GM19239 (cell line): ENCODE measurements around the gene PYHIN1.

Source experiments
- DNase-seq: peaks from one replicate; pipeline ENCODE4 v3.0.0; 2011; ENCODE audit warnings: low spot score; ENCODE audit not compliant: insufficient read length
- FAIRE-seq: peaks from 2 replicates; lab custom pipeline; 2011; peaks lifted over from hg19 to GRCh38; lab: Jason Lieb, UNC

Gene PYHIN1

GRCh38 chr1:158931055-158931737 is at the start of gene PYHIN1:
Gene PYHIN1, plus strand, starts transcription at chr1:158931552. Its CDS starts 5,359 bp downstream, at chr1:158936911.
- no peak for DNase-seq
- no peak for FAIRE-seq

GRCh38 chr1:158893654-158894053 is 37.7 kb upstream of the PYHIN1 start:
- FAIRE-seq (no peak), DNase-seq (no peak)

- FAIRE-seq: no peak
- DNase-seq: no peak
These were observed 32.6 kb upstream of the PYHIN1 start for GRCh38 chr1:158898722-158899121.

GRCh38 chr1:158901623-158902022 is 29.7 kb upstream of the PYHIN1 start:
- DNase-seq: no peak
- FAIRE-seq: no peak

GRCh38 chr1:158916085-158916484 is 15.3 kb upstream of the PYHIN1 start:
- no peak for FAIRE-seq
- DNase-seq: no peak

GRCh38 chr1:158924677-158925076 is 6.7 kb upstream of the PYHIN1 start:
- no peak for DNase-seq
- no peak for FAIRE-seq

GRCh38 chr1:158930504-158930903 is 848 bp upstream of the PYHIN1 start:
- FAIRE-seq: peak; percentile 33

GRCh38 chr1:158932171-158932570 is 819 bp downstream of the PYHIN1 start:
- DNase-seq (no peak), FAIRE-seq (no peak)

More at GRCh38 chr1:158930504-158930903, 848 bp upstream of the PYHIN1 start:
- no peak for DNase-seq

GRCh38 chr1:158933621-158934020 is 2.3 kb downstream of the PYHIN1 start:
- FAIRE-seq (no peak), DNase-seq (no peak)

GRCh38 chr1:158939180-158939579 is 7.8 kb downstream of the PYHIN1 start:
- FAIRE-seq: no peak
- no peak for DNase-seq

- DNase-seq (no peak), FAIRE-seq (no peak)
These were observed 10.0 kb downstream of the PYHIN1 start for GRCh38 chr1:158941317-158941716.

- DNase-seq (no peak), FAIRE-seq (no peak)
These were observed 11.1 kb downstream of the PYHIN1 start for GRCh38 chr1:158942490-158942889.

- DNase-seq: no peak
These were observed 11.7 kb downstream of the PYHIN1 start for GRCh38 chr1:158943059-158943458.

GRCh38 chr1:158945061-158945460 is 13.7 kb downstream of the PYHIN1 start:
- DNase-seq: no peak
- FAIRE-seq: no peak

More at GRCh38 chr1:158943059-158943458, 11.7 kb downstream of the PYHIN1 start:
- FAIRE-seq: no peak

GRCh38 chr1:158946785-158947184 is 15.4 kb downstream of the PYHIN1 start:
- FAIRE-seq: no peak
- DNase-seq: no peak

- DNase-seq (peak; percentile 20), FAIRE-seq (peak; percentile 80)
These were observed 20.6 kb downstream of the PYHIN1 start for GRCh38 chr1:158951956-158952355.

- FAIRE-seq (peak; percentile 51), DNase-seq (no peak)
These were observed 21.1 kb downstream of the PYHIN1 start for GRCh38 chr1:158952416-158952815.

GRCh38 chr1:158961178-158961577 is 29.8 kb downstream of the PYHIN1 start:
- FAIRE-seq: no peak

GRCh38 chr1:158962983-158963382 is 31.6 kb downstream of the PYHIN1 start:
- FAIRE-seq (no peak), DNase-seq (no peak)

More at GRCh38 chr1:158961178-158961577, 29.8 kb downstream of the PYHIN1 start:
- no peak for DNase-seq

- DNase-seq (no peak), FAIRE-seq (no peak)
These were observed 37.8 kb downstream of the PYHIN1 start for GRCh38 chr1:158969166-158969565.

- DNase-seq (no peak), FAIRE-seq (no peak)
These were observed 38.5 kb downstream of the PYHIN1 start for GRCh38 chr1:158969855-158970254.

GRCh38 chr1:158972841-158973240 is 41.5 kb downstream of the PYHIN1 start:
- DNase-seq: no peak
- FAIRE-seq: no peak
